ENCODE measurements around the gene LURAP1L. TPM values are rescaled to one million over a fixed set of nuclear protein-coding genes. Genes with fewer than 3 reads are reported as not detected.
A peak's percentile ranks its signal among the peaks of the same experiment; 100 is the strongest.

LURAP1L gene
- total RNA-seq, 1 donor = 38.0 TPM

DNA sequence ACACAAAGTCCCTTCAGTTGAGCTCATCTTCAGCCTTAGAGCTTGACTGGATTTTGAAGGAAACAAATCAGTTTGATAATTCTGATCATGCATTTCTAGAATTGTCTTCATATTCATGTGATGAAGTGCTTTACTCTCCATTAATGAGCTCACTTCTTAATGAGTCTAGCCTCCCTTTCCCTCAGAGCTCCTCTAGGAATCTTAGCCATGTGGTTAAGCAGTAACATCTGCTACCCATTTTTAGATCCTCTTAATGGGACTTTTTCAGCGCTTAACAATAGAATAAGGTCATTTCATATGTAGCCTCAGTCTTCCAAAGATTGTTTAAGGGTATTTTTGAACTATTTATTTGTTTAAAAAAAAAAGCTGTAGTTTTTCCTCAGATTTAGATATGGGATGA is 36.9 kb upstream of the LURAP1L start:
- DNase-seq (ENCODE audit: low read depth) = no peak
- TF ChIP-seq, protein P1, sequence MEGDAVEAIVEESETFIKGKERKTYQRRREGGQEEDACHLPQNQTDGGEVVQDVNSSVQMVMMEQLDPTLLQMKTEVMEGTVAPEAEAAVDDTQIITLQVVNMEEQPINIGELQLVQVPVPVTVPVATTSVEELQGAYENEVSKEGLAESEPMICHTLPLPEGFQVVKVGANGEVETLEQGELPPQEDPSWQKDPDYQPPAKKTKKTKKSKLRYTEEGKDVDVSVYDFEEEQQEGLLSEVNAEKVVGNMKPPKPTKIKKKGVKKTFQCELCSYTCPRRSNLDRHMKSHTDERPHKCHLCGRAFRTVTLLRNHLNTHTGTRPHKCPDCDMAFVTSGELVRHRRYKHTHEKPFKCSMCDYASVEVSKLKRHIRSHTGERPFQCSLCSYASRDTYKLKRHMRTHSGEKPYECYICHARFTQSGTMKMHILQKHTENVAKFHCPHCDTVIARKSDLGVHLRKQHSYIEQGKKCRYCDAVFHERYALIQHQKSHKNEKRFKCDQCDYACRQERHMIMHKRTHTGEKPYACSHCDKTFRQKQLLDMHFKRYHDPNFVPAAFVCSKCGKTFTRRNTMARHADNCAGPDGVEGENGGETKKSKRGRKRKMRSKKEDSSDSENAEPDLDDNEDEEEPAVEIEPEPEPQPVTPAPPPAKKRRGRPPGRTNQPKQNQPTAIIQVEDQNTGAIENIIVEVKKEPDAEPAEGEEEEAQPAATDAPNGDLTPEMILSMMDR (IDR thresholded peaks at IDR 0.05; ENCODE audit: insufficient read depth, low read depth, low read length) = no peak
- H3K4me3 ChIP-seq (ENCODE audit: low read depth, low read length) = no peak overlapping the region

DNA sequence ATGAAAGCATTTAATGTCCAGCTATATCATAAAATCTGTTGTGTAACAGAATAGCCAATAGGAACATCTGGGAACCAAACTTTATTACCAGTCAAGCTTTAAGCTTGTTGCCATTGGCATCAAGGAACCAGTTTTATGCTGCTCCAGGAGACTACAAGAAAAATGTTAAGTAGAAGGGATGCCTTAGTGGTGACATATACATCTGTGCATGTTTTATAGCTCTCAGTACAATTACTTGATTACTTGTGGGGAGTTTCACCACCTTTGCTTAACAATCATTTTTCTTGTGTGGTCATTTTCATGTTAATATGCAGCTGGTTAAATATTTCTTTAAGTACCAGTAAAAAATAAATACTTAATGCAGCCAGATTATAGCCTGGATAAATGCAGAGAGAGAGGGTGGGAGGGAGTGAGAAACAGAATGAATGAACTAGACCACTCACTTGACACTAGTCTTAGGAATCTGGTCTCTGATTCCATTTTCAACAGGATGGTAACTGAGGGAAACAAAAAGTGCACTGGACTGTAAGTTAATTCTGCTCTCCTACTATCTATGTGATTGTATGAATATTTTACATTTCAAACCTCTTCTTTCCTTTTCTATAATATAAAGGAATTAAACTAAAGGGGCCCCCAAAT is 35.7 kb upstream of the LURAP1L start:
- TF ChIP-seq, protein P1 (IDR thresholded peaks at IDR 0.05; ENCODE audit: insufficient read depth, low read depth, low read length) = no peak
- H3K4me3 ChIP-seq (ENCODE audit: low read depth, low read length) = no peak overlapping the region
- no peak for DNase-seq (ENCODE audit: low read depth)

DNA sequence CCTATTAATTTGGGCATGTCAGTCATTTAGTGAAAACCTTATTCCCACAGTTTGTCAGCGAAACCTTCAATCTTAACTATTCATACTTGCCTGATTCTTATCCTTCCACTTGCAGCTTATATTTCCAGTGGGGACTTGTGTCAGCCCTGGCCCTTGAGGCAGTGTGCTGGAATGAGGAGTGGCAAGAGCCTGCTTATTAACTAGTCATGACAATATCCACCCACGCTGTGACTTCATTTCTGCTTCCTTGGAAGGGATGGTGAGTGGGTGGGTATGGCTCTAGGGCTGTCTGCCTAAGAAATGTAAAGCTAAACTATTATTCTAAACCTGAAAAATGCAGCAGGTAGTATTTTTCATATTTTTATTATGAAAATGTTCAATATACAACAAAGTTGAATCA is 34.0 kb upstream of the LURAP1L start:
- no peak for DNase-seq (ENCODE audit: low read depth)
- no peak overlapping the region for H3K4me3 ChIP-seq (ENCODE audit: low read depth, low read length)
- TF ChIP-seq, protein P1 (IDR thresholded peaks at IDR 0.05; ENCODE audit: insufficient read depth, low read depth, low read length) = no peak

DNA sequence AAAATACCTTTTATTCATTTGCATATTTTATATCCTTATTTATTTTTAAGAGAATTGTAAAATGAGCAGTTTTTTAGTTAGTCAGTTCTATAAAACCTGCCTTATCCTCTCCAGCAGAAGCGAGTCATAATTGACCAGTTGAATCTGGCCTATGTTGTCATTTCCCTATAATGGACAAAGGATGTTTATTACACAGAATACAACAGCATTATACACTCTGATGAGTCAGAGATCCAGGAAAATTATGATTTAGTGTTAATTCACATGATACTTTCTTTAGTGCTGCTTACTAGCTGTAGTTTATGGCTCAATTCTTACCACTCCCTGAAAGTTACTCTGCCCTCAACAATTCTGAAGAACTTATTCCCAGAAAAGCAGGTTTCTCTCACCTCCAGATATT is 26.8 kb upstream of the LURAP1L start:
- TF ChIP-seq, protein P1 (IDR thresholded peaks at IDR 0.05; ENCODE audit: insufficient read depth, low read depth, low read length) = no peak
- H3K4me3 ChIP-seq (ENCODE audit: low read depth, low read length) = no peak overlapping the region
- DNase-seq (ENCODE audit: low read depth) = no peak

DNA sequence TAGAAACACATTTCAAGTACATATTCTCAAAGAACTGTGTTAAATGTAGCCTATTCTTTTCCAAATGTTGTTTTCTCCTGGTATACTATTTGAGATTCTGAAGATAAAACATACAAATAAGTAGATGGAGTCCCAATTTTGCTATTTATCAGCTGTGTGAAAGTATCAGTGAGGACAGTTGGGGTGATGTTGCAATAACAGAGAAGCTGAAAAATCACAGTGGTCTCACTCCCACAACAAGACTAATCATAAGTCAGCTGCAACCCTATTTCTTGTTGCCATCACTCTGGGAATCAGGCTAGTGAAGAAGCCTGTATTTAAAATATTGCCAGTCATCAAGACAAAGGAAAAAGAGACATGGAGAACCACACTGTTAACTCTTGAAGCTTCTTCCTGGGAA is 25.9 kb upstream of the LURAP1L start:
- H3K4me3 ChIP-seq (ENCODE audit: low read depth, low read length) = no peak overlapping the region
- no peak for DNase-seq (ENCODE audit: low read depth)
- TF ChIP-seq, protein P1 (IDR thresholded peaks at IDR 0.05; ENCODE audit: insufficient read depth, low read depth, low read length) = no peak

DNA sequence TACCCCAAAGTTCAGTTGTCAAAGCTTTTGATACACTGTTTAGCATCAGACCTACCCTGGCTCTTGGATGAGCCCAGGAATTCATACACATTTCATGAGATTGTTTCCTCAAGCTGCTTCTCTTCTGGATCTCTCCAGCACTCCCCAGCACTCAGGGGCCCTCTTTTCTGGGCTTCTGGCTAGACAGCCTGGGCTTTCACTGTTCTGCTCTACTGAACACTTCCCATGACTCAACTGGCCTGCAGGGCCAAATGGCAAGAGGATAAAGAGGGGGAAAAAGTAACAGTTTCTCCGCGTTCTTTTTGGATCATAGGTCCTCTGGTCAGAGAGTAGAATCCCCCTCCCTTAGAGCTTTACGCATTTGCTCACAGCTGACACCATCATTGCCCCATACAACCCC is 20.9 kb upstream of the LURAP1L start:
- TF ChIP-seq, protein P1 (IDR thresholded peaks at IDR 0.05; ENCODE audit: insufficient read depth, low read depth, low read length) = no peak
- H3K4me3 ChIP-seq (ENCODE audit: low read depth, low read length) = no peak overlapping the region
- DNase-seq (ENCODE audit: low read depth) = no peak

DNA sequence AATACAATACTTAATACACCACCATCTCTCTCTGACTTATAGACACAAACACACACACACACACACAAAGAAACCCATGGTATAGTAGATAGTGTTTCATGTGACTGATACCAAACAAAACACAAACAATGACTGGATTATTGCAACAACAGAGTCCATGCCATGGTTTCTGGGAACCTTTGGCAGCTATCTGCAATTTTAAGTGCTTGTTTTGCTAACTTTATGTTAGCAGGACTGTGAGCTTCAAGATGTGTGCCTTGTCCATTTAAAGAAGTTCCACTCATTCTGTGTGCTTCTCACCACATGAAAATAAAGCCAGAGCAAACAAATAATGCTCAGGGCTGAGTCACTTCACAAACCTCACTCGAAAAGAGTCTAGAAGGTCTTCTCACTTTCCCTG is 15.1 kb upstream of the LURAP1L start:
- DNase-seq (ENCODE audit: low read depth) = peak; percentile 75
- TF ChIP-seq, protein P1 (IDR thresholded peaks at IDR 0.05; ENCODE audit: insufficient read depth, low read depth, low read length) = no peak
- H3K4me3 ChIP-seq (ENCODE audit: low read depth, low read length) = no peak overlapping the region
